B cell (primary cell): ENCODE data around the gene CNTNAP4. TPM values are rescaled to one million over a fixed set of nuclear protein-coding genes. Genes with fewer than 3 reads are reported as not detected.

ENCODE experiments used
- ATAC-seq: fragments of 200-7000 bp; cut with Tn5 transposase; one replicate; pipeline ENCODE4 v1.10.0; 2021; ENCODE audit warnings: low read depth, mild to moderate bottlenecking, moderate number of reproducible peaks, moderate library complexity
- CTCF ChIA-PET: fragments of 350-600 bp; sonication (Branson Sonifier 250); formaldehyde crosslinking; loops from one replicate; lab custom pipeline; 2021; ENCODE audit warnings: antibody characterized with exemption, inconsistent platforms; lab: Charles Lee
- POLR2A ChIA-PET: fragments of 350-600 bp; sonication (Branson Sonifier 250); formaldehyde crosslinking; loops from one replicate; lab custom pipeline; 2021; ENCODE audit warnings: antibody characterized with exemption; lab: Charles Lee
- DNase-seq: peaks from one replicate; pipeline ENCODE4 v3.0.0; 2013
- H2AFZ ChIP-seq: 2 replicates; pipeline ENCODE4 v1.6.1; 2012; ENCODE audit warnings: mild to moderate bottlenecking, low read depth, low read length; ENCODE audit not compliant: insufficient read depth, poor library complexity, severe bottlenecking
- H3K27ac ChIP-seq, 2 donors: 1 replicate in 1 of 2; 2 replicates in 1 of 2; pipeline ENCODE4 v1.5.1; 2012 to 2013; ENCODE audit warnings: low read length in 2 of 2, mild to moderate bottlenecking in 2 of 2, moderate library complexity in 1 of 2
- H3K27me3 ChIP-seq, 4 experiments: fragments of 200-600 bp in 1 of 4; sonication (generic) in 1 of 4; replicated peaks in 1 of 4; 1 replicate in 2 of 4; 2 replicates in 2 of 4; pipeline versions ENCODE4 v1.6.1 to v1.7.0; 2013 to 2016; ENCODE audit warnings: low read length in 3 of 4, mild to moderate bottlenecking in 2 of 4, mixed read lengths in 1 of 4, moderate library complexity in 1 of 4; ENCODE audit not compliant: insufficient read depth in 4 of 4, control insufficient read depth in 3 of 4; ENCODE audit errors: control extremely low read depth in 1 of 4
- H3K36me3 ChIP-seq, 2 experiments: replicated peaks in 1 of 2; 1 replicate in 1 of 2; 2 replicates in 1 of 2; pipeline versions ENCODE4 v1.6.1 to v1.7.1; 2013; ENCODE audit warnings: low read length in 1 of 2; ENCODE audit not compliant: insufficient read depth in 2 of 2, control insufficient read depth in 1 of 2; ENCODE audit errors: control extremely low read depth in 1 of 2, extremely low read depth in 1 of 2
- H3K4me1 ChIP-seq, 2 donors: fragments of 200-600 bp in 1 of 2; sonication (generic) in 1 of 2; 1 replicate in 1 of 2; 2 replicates in 1 of 2; pipeline versions ENCODE4 v1.5.1 to v1.6.1; 2013 to 2017; ENCODE audit warnings: low read length in 2 of 2; ENCODE audit not compliant: control insufficient read depth in 2 of 2, insufficient read depth in 2 of 2
- H3K4me2 ChIP-seq: replicated peaks from 2 replicates; pipeline ENCODE3; 2012; ENCODE audit warnings: mild to moderate bottlenecking, low read depth, low read length; ENCODE audit not compliant: poor library complexity, severe bottlenecking
- H3K4me3 ChIP-seq, 5 experiments: fragments of 200-600 bp in 1 of 5; sonication (generic) in 1 of 5; 1 replicate in 3 of 5; 2 replicates in 2 of 5; pipeline versions ENCODE4 v1.5.1 to v1.7.0; 2011 to 2016; ENCODE audit warnings: low read length in 4 of 5, mild to moderate bottlenecking in 4 of 5, low read depth in 2 of 5, control low read depth in 1 of 5, moderate library complexity in 1 of 5; ENCODE audit not compliant: insufficient read depth in 1 of 5; ENCODE audit errors: control extremely low read depth in 1 of 5, extremely low read depth in 1 of 5
- H3K79me2 ChIP-seq: fragments of 200-600 bp; sonication (generic); one replicate; pipeline ENCODE4 v1.6.0; 2016; ENCODE audit warnings: low read length; ENCODE audit not compliant: control insufficient read depth, insufficient read depth
- H3K9ac ChIP-seq: fragments of 200-600 bp; sonication (generic); 2 replicates; pipeline ENCODE4 v1.6.1; 2017; ENCODE audit warnings: mild to moderate bottlenecking, low read length, moderate library complexity
- H3K9me3 ChIP-seq, 3 donors: one replicate each; pipeline versions ENCODE4 v1.6.1 to v1.7.1; 2013; ENCODE audit warnings: low read length in 2 of 3; ENCODE audit not compliant: control insufficient read depth in 2 of 3, insufficient read depth in 1 of 3; ENCODE audit errors: control extremely low read depth in 1 of 3
- H4K20me1 ChIP-seq: 2 replicates; pipeline ENCODE4 v1.6.0; 2012; ENCODE audit warnings: mild to moderate bottlenecking, low read length; ENCODE audit not compliant: insufficient read depth, control insufficient read depth, poor library complexity, severe bottlenecking
- H3K27ac Mint-ChIP-seq: one replicate; pipeline ENCODE4 v1.8.0; 2021; ENCODE audit warnings: mixed read lengths
- H3K27me3 Mint-ChIP-seq: one replicate; pipeline ENCODE4 v1.8.0; 2021; ENCODE audit warnings: mixed read lengths
- H3K4me1 Mint-ChIP-seq: one replicate; pipeline ENCODE4 v1.8.0; 2021; ENCODE audit warnings: mixed read lengths
- H3K4me3 Mint-ChIP-seq: one replicate; pipeline ENCODE4 v1.8.0; 2021; ENCODE audit warnings: mixed read lengths
- H3K9me3 Mint-ChIP-seq: one replicate; pipeline ENCODE4 v1.8.0; 2022; ENCODE audit warnings: mixed read lengths; ENCODE audit not compliant: insufficient read depth
- CTCF ChIP-seq: fragments of 200-600 bp; IDR thresholded peaks from one replicate; pipeline ENCODE4 v1.8.0; 2022; ENCODE audit warnings: antibody characterized with exemption, mild to moderate bottlenecking
- EZH2 ChIP-seq: IDR thresholded peaks from 2 replicates; pipeline ENCODE4 v1.6.1; 2012; ENCODE audit warnings: borderline replicate concordance, low read depth, mild to moderate bottlenecking, moderate library complexity, low read length; ENCODE audit not compliant: insufficient read depth, poor library complexity, severe bottlenecking
- WGBS: methylation state at CpG from one replicate; pipeline ENCODE4 v1.1.5; 2013; ENCODE audit warnings: missing lambda C conversion rate; ENCODE audit not compliant: insufficient coverage; 5-methylcytosine and 5-hydroxymethylcytosine counted together
- intact Hi-C: fragments of 100-400 bp; cut with micrococcal nuclease; formaldehyde crosslinking; loops from one replicate; pipeline ENCODE4 v1.10.0; 2022
- polyA plus RNA-seq: library from polyadenylated mRNA; depleted of rRNA; stranded (reverse); fragments of >200 nt; gene quantifications from 2 replicates; pipeline ENCODE4 v1.2.3, GENCODE V29; 2012
- total RNA-seq, 2 donors: library from RNA; stranded (reverse); fragments of 120-200 nt in 1 of 2; gene quantifications; 1 replicate in 1 of 2; 2 replicates in 1 of 2; pipeline versions ENCODE4 v1.2.3 to v1.2.4, GENCODE V29; 2013 to 2022

CNTNAP4 gene
- total and polyA plus RNA-seq, 2 donors (not counting 1 experiment from before 2014, with no cell fraction given): 0.06 TPM; not detected in 1

GRCh38 chr16:76524769-76525168 lies 247.6 kb downstream of the CNTNAP4 start:
- Histone ChIP-seq H4K20me1 (no peaks in the 10 kb centered on the region), H3K27ac (no peak overlapping the region), H3K9me3 (peaks cover 0 to 3% (median 0%) of the 10 kb centered on the region in 3 donors), H3K4me1 (no peaks in the 10 kb centered on the region), H3K9ac (no peak overlapping the region), H3K27me3 (no peaks in the 10 kb centered on the region), H2AFZ (no peak overlapping the region), H3K79me2 (no peaks in the 10 kb centered on the region), H3K36me3 (no peaks in the 10 kb centered on the region), H3K4me2 (no peak overlapping the region), H3K4me3 (no peak overlapping the region)
- CTCF ChIA-PET: no interaction called here
- Mint-ChIP-seq H3K27me3 (no peaks in the 10 kb centered on the region), H3K27ac (no peak overlapping the region), H3K9me3 (no peaks in the 10 kb centered on the region), H3K4me1 (no peaks in the 10 kb centered on the region), H3K4me3 (no peak overlapping the region)
- ATAC-seq (no peak), DNase-seq (no peak)
- TF ChIP-seq CTCF (no peak), EZH2 (no peak)
- intact Hi-C loops: no loop called here
- POLR2A ChIA-PET: no interaction called here

- Histone ChIP-seq H3K9ac (no peak overlapping the region), H3K4me2 (no peak overlapping the region), H4K20me1 (no peaks in the 10 kb centered on the region), H3K27me3 (no peaks in the 10 kb centered on the region), H3K9me3 (no peaks in the 10 kb centered on the region), H2AFZ (no peak overlapping the region), H3K4me1 (no peaks in the 10 kb centered on the region), H3K36me3 (no peaks in the 10 kb centered on the region), H3K27ac (no peak overlapping the region), H3K79me2 (no peaks in the 10 kb centered on the region), H3K4me3 (no peak overlapping the region)
- ATAC-seq (no peak), DNase-seq (no peak)
- Mint-ChIP-seq H3K9me3 (no peaks in the 10 kb centered on the region), H3K4me1 (no peaks in the 10 kb centered on the region), H3K27me3 (no peaks in the 10 kb centered on the region), H3K4me3 (no peak overlapping the region), H3K27ac (no peak overlapping the region)
- POLR2A ChIA-PET: no interaction called here
- CTCF ChIA-PET: no interaction called here
- WGBS: no CpG with 5 or more reads among the region's 5 CpGs
- intact Hi-C loops: no loop called here
- TF ChIP-seq CTCF (no peak), EZH2 (no peak)
Observed at GRCh38 chr16:76527244-76527643, 250.0 kb downstream of the CNTNAP4 start.
